Activated CD8-positive, alpha-beta memory T cell treated with anti-CD3 and anti-CD28 coated beads for 48 hours (primary cell): Measurements from ENCODE around the gene DLG2.

Experiments
- DNase-seq, 3 experiments: peaks; one replicate each; pipeline ENCODE4 v3.0.0-alpha.2; 2020; ENCODE audit warnings: low read depth in 2 of 3, low spot score in 2 of 3

The DLG2 gene

DNA sequence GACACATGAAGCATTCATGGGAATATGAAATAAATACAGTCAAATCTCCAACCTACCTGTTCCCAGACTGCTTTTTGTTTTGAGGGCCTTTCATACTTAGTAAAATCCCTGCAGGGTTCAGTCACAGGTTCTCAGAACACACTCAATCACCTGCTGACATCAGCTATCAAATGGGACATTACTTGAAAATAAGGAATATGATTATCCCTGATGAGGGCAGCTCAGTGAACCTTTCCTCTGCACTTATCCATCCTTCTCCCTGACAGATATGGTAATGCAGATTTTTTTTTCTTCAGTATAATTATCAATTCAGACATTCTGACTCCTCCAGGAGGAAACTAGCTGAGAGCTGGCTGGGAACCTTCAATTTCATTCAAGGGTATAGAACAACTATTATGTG is 1213.6 kb downstream of the DLG2 start:
- no peak for DNase-seq

DNA sequence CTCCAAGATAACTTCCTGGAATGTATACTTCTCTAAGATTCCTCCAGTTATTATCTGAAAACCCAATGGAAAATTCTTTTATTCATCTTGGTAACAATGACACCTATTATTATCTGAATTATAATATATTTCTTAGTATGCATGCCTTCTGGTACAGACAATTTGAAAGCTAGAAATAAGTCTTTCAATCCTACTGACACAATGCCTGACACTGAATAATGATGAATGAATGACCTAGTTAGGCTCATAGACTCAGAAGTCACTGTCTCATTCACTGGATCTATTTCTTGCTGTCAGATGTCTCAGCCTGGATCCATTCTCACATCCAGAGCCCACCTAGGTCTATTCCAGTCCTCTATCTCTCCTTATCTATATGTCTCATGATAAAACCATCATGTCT is 1214.3 kb downstream of the DLG2 start:
- no peak for DNase-seq

DNA sequence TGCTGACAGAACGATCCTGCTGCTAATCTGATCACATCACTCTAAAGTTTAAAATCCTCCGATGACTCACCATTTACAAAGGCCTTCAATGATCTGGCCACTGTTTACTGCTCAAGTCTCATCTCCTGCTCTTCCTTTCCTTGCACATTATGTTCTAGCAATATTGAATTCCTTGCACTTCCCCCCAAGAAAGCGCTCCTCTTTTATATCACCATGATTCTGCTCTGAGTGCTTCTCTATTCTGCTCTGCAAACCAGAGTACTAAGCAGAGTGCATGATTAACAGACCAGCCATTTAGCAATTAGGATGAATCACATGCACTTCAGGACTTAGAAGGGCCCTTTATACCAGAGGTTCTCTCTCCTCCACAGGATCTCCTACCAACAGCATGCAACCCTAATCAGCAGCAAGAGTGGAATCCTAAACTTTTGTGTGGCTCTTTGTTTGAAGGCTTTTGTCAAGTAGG is 1218.2 kb downstream of the DLG2 start:
- DNase-seq = no peak

DNA sequence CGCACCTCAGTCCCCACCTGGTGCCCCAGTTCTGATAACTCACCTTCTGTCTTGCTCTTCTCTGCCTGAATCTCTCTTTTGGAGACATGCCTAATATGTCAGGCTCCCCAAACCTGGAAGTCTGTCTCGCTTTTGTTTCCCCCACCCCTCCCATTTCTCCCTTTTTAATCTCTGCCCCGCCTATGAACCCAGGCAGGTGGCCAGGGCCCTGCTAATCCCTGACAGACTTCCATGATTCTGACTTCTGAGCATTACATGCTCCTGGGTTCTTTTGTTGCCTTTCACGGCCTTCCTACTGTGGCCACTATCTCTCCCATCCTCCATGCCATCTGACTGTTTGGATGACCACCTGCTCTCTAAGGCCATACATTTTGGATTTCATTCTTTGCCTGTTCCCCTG is 1220.1 kb downstream of the DLG2 start:
- no peak for DNase-seq

DNA sequence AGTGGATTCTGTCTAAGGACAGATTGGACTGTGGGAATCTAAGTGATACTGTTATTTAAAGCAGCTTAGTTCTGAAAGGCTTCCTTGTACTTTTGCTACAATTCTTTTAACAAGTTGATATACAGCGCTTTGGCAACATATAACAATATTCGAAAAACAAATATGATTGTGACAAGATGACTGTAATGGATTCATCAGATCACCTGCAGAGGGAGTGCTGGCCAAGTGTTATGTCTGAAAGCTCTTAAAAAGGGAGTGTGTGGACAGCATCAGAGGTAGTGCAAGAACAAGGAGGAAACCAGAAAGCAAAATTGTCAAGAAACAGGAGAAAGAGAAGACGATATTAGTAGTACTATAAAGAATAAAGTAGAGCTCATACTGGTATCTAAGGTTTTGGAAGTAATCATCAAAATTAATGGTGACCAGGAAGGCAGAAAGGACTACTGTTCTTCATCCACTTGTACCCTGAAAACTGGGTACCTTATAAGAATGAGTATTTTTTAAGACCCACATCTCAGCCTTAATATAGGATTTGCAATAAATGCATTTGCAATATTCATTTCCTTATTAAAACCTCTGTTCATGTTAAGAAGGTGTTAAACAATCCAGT is 1229.0 kb downstream of the DLG2 start:
- DNase-seq = no peak

DNA sequence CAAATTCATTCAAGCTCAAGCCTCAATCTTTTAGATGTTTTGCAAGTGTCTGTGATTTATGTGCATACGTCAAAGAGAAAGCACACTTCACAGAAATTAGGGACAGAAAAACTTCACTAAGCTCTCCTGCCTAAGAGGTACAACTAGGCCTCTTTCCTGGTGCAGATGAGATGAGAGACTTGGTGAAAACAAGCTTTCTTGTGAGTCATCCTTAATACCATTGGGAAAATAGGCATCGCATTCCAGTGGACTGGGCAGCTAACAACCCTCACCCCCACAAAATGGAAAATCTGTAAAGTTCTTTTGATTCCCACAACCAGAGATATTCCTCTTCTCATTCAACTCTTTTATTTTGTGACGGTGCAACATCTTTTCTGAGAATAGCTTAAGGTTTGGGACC is 1230.6 kb downstream of the DLG2 start:
- DNase-seq = no peak

DNA sequence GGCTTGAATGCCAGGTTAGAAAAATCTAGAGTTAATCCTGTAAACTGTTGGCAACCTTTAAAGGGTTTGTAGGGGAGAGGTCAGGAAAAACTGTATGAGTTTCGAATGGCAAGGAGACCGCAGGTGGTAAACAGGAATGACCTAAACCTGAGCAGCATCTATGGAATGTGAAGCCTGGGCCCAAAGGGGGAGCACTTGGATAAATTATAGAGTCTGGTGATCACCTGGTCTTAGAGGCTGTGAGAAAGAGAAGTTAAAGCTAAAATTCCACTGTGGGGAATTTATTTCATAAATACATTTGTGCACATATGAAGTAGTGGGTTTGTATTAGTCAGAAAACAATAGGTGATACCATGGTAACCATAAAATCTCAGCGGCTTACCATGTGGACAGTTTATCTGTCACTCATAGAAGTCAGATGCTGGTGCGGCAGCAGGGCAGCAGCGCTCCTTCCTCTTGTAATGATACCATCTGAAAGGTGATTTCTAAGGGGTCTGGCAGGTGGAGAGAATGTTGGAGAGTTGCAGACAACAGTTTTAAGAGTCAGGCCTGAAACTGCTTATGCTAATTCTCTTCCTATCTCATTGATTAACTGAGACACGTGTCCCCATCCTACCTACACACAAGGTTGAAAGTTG is 1236.6 kb downstream of the DLG2 start:
- DNase-seq = no peak

DNA sequence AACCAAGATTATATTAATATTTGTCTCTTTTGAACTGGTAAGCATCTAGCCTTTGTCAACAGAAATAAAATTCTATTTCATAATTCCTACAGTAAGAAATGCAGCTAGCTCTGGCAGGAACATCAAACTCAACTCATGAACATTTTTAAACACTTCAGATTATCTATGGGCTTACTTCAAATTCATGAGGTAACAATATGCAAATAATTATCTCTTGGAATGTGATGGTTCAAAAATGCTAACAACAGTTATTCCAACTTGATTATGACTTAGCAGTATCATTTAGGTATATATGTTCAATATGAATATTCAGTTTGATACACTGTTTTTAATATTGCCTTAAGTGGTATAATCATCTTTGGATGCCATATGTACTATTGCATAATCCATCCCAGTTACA is 1237.4 kb downstream of the DLG2 start:
- no peak for DNase-seq

DNA sequence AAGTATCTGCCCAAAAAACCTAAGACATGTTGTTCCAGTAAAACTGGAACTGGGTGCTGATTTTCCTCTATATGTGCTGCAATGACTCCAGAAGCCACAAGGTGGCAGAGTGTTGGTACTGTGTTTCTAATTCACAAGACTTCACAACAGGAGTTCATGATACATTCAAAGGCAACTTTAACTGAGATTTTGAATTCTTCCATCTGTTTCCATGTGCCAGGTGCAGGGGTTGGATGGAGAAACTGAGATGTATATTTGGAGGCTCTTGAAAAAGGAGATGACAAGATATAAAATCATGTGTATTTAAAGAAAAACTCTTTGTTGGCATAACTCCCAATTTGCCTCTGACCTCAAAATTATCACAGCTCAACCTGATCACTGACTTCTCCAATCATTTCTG is 1242.4 kb downstream of the DLG2 start:
- DNase-seq = no peak

DNA sequence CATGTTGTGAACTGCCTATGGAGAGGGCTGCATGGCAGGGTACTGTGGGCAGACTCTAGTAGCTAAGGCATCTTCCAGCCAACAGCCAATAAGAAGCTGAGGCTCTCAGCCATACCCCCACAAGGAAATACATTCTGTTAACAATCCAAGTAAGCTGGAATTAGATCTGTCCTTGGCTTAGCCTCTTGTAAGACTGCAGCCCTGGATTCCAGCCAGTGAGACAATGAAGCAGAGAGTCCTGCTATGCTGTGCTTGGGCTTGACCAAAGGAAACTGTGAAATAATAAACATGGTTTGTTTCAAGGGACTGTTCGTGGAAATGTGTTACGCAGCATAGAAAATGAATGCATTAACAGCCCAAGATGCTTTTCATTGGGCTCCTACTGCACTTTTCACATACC is 1243.6 kb downstream of the DLG2 start:
- DNase-seq = no peak

DNA sequence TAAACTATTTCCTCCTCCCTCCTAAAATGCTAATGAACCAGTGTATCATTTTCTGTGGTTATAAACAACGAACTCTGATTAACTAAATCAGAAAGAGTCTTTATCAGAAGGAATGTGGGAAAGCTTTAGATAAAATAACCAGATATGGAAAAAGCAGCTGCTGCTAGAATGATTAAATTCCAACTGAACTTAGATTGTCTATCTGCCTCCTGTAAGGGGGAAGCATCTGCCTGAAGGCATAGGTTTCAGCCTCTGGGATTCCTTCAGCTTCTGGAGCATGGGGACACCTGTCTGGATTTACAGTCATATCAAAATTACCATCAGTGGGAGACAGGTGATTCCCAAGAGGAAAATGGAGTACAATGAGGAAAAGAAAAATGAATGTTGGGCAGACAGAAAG is 1245.5 kb downstream of the DLG2 start:
- DNase-seq = no peak

DNA sequence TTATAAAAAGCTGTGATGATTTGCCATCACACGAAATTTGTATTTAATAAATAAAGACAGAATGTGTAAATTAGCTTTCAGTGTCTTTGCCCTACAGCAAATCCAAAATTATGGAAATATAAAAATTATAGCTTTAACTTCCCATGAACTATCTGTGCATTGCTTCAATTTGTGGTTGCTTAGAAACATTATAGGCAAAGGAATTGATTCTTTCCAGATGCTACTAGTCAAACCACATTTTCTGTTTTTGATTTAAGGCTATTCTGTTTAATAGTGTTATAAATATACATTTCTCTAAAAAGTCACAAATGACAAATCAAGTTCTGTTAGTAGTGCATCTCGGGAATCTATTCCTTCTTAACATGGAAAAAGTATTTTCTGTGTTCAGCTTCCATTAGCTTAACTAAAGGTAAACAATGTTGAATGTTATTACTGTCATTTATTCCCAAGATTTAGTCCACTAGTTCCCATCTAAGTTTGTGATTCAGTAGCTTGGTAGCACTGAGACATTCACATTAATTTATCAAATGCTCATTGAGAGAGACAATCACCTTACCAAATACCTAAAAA is 1254.7 kb downstream of the DLG2 start:
- no peak for DNase-seq

DNA sequence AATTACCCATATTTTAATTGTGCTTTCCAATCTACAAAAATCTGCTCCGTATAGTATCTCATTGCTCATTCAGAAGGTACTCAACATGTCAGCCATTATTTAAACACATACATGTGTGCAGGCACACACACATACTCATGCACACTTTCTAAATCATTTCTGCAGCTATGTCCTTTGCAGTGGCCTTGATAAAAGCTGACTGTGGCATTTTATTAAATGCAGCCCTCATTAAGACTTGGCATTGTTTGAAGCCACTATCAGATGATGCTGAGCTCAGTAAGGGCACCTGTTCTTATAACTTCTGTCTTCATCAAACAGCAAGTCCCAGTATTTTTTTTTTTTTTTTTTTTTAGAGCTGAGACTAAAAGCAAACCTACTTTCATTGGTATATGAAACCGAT is 1269.1 kb downstream of the DLG2 start:
- DNase-seq = no peak

DNA sequence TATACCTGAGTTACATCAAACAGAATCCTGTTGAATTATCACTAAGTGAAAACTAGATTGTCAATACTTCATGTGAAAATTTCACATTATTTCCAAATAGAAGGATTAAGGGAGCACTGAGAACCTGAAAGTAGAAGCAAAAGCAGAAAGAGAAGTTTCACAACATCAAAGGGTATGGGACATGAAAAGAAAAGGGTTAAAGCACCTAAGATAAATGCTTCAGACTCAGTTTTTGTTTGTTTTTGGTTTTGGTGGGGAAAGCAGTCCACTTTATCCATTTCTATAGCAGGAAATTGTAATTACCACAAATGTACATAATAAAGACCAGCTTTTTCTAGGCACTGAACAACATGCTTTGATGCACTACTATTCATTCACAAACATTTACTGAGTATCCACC is 1271.2 kb downstream of the DLG2 start:
- no peak for DNase-seq

DNA sequence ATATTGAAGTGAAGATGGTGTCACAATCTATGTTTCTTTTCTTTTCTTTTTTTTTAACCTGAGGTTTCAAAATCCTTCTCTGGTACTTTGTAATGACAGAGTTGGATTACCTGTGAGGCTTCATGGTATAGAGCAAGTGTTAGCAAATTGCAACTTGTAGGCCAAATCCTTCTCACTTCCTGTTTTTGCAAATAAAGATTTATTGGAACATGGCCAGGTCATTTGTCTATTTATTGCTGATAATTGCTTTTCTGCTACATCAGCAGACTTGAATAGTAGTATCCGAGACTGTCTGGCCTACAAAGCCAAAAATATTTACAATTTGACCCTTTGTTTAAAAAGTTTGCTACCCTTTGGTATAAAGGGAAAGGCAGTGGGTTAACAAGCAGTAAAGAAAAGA is 1281.5 kb downstream of the DLG2 start:
- no peak for DNase-seq

DNA sequence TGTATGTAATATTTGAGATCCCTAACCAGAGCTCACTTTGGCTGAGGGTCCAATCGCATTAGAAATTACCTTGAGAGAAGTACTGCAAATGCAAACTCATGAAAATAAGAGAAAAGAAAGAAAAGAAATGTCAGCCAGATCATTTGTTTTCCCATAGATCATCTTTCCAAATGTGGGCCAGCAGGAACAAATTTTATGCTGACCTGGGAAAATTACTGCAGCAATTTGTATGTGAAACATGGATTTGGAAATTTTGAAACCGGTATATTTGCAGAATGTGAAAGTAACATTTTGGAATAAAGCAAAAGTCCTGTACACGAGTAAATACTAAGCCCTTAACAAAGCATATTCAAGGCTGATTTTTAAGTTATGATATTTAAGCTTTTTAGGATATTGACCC is 1282.1 kb downstream of the DLG2 start:
- DNase-seq = no peak

DNA sequence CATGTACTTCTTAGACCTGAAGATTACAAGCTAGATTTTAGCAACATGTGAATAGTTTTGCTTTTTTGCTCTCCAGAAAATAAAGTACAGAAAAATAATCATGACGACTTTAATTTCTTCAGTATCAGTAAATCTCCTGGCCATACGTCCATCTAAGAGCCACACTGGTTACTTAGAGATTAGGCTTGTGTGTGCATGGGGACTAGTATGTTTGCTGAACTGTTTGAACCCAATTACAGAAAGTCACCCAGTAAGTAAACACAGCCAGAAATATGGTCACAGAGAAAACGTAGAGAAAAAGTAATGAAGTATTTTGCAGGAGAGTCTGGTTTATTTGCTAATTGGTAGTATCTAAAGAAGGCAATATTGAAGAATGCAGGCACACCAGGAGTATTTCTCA is 1287.3 kb downstream of the DLG2 start:
- DNase-seq = no peak

DNA sequence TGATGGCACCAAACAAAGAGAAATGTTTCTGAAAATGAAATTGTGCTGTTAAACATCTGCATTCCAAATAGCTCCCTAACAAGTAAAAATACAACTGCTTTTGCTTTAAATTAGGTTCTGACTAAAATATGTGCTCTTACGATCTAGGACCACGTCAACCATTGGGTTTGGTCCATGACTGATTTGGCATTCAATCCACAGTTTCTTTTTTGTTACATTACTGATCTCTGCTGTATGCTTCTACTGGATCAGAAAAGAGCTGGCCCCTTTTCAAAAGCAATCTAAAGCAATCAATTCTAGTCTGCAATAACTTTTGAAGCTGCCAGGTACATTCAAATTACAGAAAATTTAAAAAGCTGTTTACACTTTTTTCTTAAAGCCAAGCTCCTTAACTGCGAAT is 1293.9 kb downstream of the DLG2 start:
- no peak for DNase-seq

DNA sequence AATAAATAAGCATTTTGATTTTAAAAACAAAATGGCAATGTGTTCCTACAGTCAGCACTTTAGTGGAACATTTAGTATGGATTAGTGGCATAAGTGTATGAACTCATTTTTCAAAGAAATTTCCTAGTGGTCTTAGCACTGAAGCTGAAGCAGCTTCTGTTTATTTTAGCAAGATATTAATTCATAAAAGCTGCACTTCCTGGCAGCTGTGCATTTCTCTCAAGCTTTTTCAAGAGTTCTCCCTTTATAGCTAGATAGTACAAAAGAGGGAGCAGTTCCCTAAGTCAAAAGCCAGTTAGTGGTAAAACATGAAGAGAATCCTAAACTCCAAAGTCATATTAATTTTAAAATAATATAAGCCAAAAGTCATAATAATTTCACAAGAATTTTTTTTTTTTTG is 1304.9 kb downstream of the DLG2 start:
- no peak for DNase-seq

DNA sequence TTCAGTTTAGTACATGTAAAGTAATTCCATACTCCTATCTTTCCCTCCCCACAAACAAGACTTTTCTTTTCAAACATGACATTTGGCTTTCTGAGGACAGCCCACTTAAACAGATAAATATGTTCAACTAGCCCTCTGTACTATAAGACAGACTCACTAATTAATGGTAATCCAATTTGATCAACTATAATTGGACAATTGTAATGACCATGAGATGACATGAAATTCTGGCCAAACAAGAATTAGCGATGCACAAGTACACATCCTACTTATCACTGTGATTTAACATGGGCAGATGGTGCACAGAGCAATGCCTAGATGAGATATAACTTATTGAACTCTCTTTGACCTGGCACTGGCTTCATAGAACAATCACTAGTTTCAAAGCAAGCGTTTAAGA is 1307.3 kb downstream of the DLG2 start:
- no peak for DNase-seq

DNA sequence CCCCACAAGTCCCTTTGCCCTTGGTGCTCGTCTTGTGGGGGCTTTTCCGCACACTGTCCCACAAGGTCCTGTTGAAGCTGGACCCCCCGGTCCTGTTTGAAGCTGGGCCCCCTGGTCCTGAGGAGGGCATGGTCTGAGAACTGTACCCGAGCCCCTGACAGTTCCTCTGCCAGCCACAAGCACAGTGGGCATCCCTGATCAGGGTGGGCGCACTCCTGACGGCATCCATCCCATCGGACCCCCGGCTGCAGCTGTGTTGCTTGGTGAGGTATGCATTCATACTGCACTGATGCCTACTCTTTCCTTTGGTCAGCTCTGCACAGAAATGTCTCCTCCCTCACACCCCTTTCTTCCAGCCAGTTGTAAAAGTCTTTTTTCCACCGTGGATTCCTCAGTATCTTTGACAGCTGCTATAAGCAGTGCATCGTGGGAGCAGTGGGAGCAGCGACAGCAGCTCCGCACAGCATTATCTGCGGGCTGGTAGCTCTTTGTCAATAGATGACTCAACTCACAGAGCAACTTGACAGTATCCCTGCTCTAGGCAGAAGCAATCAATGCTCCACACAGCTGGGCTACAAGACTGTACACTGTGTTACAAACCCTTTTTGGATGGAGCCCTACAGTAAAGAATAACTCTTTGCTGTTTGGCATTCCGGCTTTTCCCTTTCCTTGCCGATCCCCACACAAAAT is 1310.1 kb downstream of the DLG2 start:
- DNase-seq = no peak

DNA sequence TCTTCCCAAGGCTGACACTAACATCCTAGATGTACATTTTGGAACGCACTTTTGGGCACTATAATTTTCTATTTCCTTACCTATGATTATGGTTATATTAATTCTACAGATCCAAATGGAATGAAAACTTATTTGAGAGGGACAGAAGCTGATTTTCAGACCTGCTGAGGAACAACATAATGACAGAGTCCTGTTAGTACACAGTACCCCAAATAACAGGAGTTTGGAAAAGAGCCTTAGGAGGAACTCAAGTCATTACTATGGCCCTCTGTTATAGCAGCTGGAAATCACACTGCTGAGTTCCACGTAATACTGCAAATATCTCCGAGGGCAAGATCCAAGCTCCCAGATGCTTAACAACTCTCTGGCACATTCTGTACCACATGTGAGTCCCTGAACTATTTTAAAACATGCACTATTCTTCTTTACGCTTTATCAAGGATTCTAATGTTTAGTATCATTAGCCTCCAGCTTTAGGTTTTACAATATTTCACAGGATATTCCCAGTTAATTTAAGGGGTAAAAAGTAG is 1313.2 kb downstream of the DLG2 start:
- DNase-seq = no peak
